Stimulated activated CD8-positive, alpha-beta memory T cell treated with anti-CD3 and anti-CD28 coated beads, Interleukin-7, amount 100 ng/mL, for 48 hours (primary cell): ENCODE data around the gene GZMA.
"Not testable (repeated sequence)": the region's sequence is repeated elsewhere in the genome, so short reads cannot be mapped to it uniquely, and the experiment has no call there.

Experiments
- DNase-seq, 2 donors: peaks; one replicate each; pipeline ENCODE4 v3.0.0-alpha.2; 2020; ENCODE audit warnings: low read depth in 1 of 2; ENCODE audit errors: extremely low read depth in 1 of 2

GZMA gene

GRCh38 chr5:55102348-55102747 is at the start of gene GZMA:
Gene GZMA (plus strand): TSS chr5:55102646. CDS start chr5:55102683, 37 bp downstream.
- DNase-seq = no peak

DNA sequence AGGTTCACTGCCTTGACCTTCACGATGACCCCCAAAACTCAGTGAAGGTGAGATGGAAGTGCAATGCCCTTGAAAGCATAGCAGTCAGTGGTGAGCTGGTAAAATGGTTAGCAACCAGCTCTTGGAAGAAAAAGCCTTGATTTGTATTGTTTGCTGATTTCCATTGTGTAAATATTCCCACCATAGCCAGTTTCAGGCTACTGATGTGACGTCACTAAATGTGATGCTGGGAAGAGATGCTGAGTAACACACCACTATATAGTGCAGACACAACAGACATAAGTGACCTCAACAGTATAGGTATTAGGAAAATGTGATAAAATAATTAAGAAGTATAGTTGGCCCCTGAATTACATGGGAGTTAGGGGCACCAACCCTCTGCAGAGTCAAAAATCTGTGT is 47.3 kb upstream of the GZMA start:
- DNase-seq = no peak

DNA sequence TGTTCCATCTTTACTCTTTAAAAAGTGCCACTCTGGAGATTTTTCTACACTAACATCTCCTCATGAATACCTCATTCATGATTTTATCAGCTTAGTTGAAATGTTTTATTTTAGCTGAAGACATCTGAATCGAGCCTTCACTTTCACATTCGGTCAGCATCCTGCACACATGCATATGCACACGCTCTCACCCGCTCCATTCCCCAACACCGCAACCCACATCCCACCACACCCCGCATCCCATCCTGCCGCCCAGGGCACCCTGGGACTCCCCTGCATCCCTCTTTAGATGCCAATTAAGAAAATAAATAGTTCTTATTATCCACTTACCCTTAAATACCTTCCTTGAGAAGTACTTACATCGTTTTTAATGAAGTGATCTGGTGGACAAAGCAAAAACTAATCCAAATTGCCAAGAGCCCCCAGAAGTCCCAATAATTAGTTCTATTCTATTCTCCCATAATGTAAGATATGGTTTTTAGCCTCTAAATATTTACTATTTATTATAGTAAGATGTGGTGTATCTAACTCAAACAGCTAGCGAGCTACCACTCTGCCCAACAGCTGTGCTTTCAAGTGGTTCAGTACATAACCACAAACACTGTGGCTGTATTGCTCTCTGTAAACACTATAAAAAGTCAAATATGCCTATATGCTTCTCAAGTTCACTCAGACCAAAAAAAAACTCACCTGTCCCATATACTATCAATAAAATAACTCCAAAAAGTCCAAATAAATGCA is 40.2 kb upstream of the GZMA start:
- peak; percentile 35 to 47 for DNase-seq

DNA sequence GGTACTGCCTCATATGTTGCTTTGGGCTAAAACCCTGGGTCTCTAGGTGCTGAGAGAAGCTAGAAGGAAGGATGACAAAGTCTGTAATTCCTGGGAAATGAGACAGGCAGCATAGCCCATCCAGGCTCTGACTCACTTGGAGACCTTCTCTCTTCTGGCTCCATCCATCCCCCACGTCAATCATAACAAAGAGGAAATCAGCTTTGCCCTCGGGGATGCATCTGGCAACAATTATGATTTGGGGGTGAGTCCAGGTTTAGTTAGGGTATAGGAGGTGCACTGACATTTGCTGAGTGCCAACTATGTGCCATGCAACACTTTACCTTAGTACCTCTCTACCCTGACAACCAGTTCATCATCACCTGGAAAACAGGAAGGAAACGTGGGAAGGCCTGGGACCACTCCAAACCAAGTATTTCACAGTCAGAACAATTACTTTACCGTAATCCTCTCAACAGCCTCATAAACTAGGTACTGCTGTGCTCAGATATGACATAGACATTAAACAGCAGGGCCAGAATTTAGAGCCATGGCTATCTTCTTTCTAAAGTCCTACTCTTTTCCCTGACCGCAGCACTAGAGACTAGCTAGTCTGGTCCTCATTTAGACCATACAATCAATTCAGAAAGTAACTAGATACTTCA is 39.1 kb upstream of the GZMA start:
- DNase-seq = no peak

- no peak for DNase-seq
Measured at GRCh38 chr5:55063899-55064298, 38.5 kb upstream of the GZMA start.

GRCh38 chr5:55064523-55064922 is 37.9 kb upstream of the GZMA start:
- no peak for DNase-seq

DNA sequence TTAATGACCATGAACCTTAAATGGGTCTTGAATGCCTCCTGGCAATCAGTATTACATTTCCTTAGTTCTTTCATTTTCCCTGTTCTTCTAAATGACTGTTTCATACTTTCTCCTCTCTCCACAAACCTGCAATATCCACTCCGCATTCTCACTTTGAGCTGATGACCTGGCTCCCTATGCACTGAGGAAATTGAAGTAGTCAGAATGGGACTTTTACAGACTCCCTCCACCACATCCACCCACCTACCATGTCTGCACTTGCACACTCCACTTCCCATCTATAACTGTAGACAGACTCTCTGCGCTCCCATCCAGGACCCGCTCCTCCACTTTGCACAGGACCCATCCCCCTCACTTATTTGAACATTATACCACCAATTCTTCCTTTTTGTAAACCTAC is 36.2 kb upstream of the GZMA start:
- no peak for DNase-seq

DNA sequence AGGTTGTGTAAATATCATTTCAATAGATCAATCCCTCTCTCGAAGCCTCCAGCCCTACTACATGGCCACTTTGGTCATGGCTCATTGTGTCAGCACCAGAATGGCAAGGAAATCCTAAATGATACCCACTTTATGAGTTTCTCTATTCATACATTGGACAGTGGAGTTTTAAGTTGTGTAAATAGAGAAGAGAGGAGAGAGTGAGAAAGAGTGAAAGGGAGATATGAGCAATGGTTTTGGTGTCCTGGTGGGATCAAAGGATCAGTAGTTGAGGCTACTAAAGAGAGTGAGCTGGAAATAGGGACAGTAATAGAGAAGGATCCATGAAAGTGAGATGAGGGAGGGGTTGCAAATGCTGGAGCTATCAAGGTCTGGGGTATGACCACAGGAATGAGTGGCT is 31.5 kb upstream of the GZMA start:
- DNase-seq = no peak

DNA sequence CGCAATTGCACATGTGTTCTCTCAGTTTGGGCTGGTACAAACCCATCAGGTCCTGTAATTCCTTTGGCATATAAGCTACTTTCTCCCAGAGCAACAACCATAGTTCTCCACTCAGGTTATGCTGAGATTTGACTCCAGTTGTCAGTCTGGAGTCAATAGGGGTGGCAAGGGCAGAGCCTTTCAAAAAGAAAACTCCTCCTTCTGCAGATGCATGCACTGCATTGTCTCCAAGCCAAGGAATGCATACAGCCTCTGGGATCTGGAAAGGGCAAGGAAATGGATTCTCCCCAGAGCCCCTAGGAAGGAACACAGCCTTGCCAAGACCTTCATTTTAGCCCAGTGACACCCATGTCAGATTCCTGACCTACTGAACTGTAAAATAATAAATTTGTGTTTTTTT is 31.0 kb upstream of the GZMA start:
- no peak for DNase-seq

GRCh38 chr5:55072666-55073065 is 29.8 kb upstream of the GZMA start:
- no peak for DNase-seq

DNA sequence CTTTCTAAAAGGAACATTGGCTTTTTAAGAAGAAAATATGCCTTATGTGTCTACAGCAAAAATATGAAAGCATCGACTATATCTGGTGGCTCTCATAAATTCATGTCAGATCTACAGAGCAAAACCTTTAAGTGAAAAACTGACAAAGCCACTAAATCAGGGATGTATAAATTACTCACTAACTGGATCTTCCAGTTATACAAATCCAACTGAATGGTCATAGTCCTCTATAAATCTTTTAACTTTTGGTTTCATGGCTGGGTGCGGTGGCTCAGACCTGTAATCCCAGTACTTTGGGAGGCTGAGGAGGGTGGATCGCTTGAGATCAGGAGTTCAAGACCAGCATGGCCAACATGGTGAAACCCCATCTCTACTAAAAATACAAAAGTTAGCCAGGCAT is 29.2 kb upstream of the GZMA start:
- DNase-seq = no peak

DNA sequence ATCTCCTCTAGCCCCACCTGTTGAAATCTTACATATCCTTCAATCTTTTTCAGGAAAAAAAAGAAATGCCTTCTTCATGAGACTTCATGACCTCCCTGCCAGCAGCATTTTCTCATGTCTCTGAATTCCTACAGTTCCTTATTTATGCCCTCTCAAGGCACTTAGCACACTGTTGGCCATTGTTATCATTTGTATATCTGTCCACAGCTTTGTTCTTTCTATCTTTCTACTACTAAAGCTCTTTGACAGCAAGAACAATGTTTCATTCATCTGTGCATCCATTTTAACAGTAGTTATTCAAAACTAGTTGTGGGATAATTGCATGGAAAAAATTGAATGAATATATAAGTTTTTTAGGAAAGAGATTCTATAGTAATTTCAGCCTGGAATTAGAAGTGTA is 20.9 kb upstream of the GZMA start:
- no peak for DNase-seq

DNA sequence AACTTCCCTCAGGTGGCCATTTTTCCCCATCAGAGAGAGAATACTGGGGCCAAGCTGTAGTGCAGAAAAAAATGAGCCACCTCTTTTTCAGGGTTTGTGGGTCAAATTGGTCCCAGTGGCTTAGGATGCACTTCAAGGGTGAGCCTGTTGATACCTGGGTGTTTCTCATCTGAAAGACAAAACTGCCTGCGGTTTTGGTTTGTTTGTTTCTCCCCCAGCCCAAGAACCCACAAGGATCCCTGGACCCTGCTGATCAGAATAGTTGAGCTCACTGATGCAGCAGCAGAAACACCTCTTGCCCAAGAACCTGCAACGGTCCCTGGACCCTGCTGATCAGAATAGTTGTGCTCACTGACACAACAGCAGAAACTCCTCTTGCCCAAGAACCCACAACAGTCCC is 13.1 kb upstream of the GZMA start:
- DNase-seq = not testable (repeated sequence)

DNA sequence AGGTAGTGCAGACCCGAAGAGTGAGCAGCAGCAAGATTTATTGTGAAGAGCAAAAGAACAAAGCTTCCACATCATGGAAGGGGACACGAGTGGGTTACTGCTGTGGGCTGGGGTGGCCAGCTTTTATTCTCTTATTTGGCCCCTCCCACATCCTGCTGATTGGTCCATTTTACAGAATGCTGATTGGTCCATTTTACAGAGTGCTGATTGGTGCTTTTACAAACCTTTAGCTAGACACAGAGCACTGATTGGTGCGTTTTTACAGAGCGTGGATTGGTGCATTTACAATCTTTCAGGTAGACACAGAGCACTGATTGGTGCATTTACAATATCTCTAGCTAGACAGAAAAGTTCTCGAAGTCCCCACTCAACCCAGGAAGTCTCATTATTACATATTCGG is 11.4 kb upstream of the GZMA start:
- DNase-seq = not testable (repeated sequence)

- DNase-seq = no peak
Measured at GRCh38 chr5:55096182-55096581, 6.3 kb upstream of the GZMA start.

DNA sequence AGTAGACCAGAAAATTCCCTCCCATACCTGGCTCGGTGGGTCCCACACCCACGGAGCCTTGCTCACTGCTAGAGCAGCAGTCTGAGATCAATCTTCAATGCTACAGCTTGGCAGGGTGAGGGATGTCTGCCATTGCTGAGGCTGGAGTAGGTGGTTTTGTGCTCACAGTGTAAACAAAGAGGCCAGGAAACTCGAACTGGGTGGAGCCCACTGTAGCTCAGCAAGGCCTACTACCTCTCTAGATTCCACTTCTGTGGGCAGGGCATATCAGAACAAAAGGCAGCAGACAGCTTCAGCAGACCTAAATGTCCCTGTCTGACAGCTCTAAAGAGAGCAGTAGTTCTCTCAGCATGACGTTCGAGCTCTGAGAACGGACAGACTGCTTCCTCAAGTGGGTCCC is 5.6 kb upstream of the GZMA start:
- DNase-seq = no peak

DNA sequence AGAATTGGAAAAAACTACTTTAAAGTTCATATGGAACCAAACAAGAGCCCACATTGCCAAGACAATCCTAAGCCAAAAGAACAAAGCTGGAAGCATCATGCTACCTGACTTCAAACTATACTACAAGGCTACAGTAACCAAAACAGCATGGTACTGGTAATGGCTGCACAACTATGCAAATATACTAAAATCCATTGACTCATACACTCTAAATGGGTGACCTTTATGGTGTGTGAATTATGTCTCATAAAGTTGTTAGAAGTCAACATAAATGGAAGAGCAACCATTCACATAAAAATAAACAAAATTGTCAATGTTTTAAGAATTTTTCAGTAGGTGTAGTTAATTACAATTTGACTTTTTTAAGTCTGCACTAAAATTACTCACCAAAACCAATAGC is 1.3 kb upstream of the GZMA start:
- DNase-seq = not testable (repeated sequence)

DNA sequence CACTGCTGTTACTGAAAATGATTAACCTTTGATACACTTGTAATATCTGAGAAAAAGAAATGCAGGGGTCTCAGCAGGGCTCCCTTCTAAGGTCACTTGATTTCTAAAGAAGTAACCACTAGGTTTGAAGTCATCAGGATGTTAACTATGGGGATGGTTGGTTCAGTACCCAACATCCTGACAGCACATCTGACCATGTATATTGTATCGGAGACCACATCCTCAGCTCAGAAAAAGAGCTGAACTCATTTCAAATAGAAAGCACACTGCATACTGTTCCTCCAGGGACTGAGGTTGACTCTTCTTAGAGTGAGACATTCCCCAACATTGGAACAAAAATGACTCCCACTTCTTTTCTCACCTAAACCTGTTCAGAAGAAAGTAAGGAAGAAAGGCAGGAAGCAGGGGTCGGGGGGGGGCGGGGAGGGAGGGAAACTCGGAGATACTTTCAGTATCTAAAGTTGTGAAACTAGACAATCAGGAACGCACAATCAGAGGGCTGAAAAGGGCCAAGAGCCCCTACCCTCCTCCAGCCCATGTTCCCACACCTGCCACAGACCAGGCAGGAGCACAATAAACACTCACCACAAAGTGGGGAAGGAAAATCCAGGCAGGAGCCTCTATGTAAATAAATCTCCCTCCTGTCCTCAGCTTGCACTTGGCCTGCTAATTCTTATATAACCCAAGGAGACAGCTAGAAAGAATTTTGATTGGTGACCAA is 730 bp upstream of the GZMA start:
- DNase-seq = no peak

DNA sequence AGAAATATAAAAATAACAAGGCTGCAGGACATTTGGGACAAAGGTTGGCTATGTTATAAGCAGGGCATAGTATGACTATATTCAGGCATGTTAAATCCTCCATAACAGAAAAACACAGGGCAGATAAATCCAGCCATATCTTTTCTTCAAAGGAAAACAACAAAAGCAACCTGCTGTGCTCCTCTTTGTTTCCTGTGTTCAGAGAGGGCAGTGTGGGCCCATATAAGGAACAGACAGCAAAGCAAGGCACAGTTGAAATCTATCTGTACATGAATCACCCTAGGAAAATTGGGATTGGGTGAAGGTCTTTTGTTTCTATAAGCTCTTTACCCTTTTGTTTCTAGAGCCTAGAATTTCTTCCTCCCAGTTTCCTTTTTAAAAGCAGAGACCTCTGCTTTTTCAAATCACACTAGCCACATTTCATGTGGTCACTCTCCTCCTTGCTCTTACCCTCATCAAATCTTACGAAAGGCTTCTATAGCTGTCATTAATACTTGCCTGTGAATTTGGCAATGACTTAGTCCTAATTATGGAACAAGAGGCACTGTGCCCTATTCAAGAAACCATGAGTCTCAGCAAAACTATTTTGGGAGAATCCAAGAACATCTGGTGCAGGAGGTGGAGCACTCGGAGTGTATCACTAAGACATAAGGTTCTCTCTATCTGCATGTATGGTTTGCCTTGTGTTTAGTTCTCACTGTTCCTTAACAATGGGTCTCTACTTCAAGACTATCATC is 1.8 kb downstream of the GZMA start:
- DNase-seq = no peak

DNA sequence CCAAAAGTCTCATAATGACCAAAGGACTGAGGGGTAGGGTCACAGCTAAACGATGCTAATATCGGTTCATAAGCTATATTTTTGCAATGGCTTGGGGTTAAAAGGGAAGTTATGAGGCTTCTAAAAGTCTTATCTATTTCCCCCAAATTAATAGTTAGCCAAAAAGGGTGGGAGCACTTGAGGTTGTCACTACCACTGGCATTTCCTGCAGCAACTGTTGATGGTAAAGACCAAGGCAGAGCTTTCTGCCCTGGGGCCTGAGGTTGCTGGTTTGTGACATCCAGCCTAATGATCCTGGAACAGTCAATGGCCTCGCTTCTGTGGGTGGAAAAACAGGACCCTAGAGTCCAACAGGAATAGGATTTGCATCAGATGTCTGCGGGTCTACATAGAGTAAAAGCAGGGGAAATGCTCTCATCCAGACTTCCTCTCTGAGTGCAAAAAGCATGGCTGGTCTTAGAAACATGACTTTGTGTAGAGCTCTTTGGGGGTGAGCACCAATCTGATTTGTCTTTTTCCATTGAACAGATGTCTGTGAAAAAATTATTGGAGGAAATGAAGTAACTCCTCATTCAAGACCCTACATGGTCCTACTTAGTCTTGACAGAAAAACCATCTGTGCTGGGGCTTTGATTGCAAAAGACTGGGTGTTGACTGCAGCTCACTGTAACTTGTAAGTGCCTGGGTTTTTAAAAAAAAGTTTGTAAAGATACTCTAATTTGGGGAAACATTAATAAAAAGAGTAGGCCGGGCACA is 2.7 kb downstream of the GZMA start:
- DNase-seq = no peak

- DNase-seq = not testable (repeated sequence)
Measured at GRCh38 chr5:55105976-55106375, 3.5 kb downstream of the GZMA start.
